ENCODE results near the gene LHX4.

Gene LHX4

GRCh38 chr1:180225403-180225802 is 4.7 kb upstream of the LHX4 start:
- DNase-seq (ENCODE audit: low read depth in 2 of 2, low spot score in 1 of 2): no peak

- DNase-seq (ENCODE audit: low read depth in 2 of 2, low spot score in 1 of 2): no peak
These were observed 2.0 kb upstream of the LHX4 start for GRCh38 chr1:180227861-180228647.

GRCh38 chr1:180228648-180229482 is 1.2 kb upstream of the LHX4 start:
- no peak for DNase-seq (ENCODE audit: low read depth in 2 of 2, low spot score in 1 of 2)

- DNase-seq (ENCODE audit: low read depth in 2 of 2, low spot score in 1 of 2): no peak
These were observed 339 bp downstream of the LHX4 start for GRCh38 chr1:180230416-180230790.

- DNase-seq (ENCODE audit: low read depth in 2 of 2, low spot score in 1 of 2): no peak
These were observed 884 bp downstream of the LHX4 start for GRCh38 chr1:180230791-180231505.

- no peak for DNase-seq (ENCODE audit: low read depth in 2 of 2, low spot score in 1 of 2)
These were observed 1.4 kb downstream of the LHX4 start for GRCh38 chr1:180231506-180231921.

- no peak for DNase-seq (ENCODE audit: low read depth in 2 of 2, low spot score in 1 of 2)
These were observed 1.9 kb downstream of the LHX4 start for GRCh38 chr1:180231936-180232335.

- no peak for DNase-seq (ENCODE audit: low read depth in 2 of 2, low spot score in 1 of 2)
These were observed 2.5 kb downstream of the LHX4 start for GRCh38 chr1:180232521-180233043.

GRCh38 chr1:180233191-180234011 is 3.3 kb downstream of the LHX4 start:
- no peak for DNase-seq (ENCODE audit: low read depth in 2 of 2, low spot score in 1 of 2)

- DNase-seq (ENCODE audit: low read depth in 2 of 2, low spot score in 1 of 2): no peak
These were observed 4.5 kb downstream of the LHX4 start for GRCh38 chr1:180234369-180235076.

- no peak for DNase-seq (ENCODE audit: low read depth in 2 of 2, low spot score in 1 of 2)
These were observed 5.0 kb downstream of the LHX4 start for GRCh38 chr1:180235077-180235501.

- no peak for DNase-seq (ENCODE audit: low read depth in 2 of 2, low spot score in 1 of 2)
These were observed 5.6 kb downstream of the LHX4 start for GRCh38 chr1:180235502-180236239.

- DNase-seq (ENCODE audit: low read depth in 2 of 2, low spot score in 1 of 2): no peak
These were observed 6.8 kb downstream of the LHX4 start for GRCh38 chr1:180236698-180237509.

GRCh38 chr1:180237869-180238476 is 7.9 kb downstream of the LHX4 start:
- DNase-seq (ENCODE audit: low read depth in 2 of 2, low spot score in 1 of 2): no peak

- DNase-seq (ENCODE audit: low read depth in 2 of 2, low spot score in 1 of 2): no peak
These were observed 8.6 kb downstream of the LHX4 start for GRCh38 chr1:180238675-180239074.

GRCh38 chr1:180239145-180240096 is 9.4 kb downstream of the LHX4 start:
- no peak for DNase-seq (ENCODE audit: low read depth in 2 of 2, low spot score in 1 of 2)

Measured in stimulated activated CD8-positive, alpha-beta memory T cell treated with anti-CD3 and anti-CD28 coated beads, Interleukin-4, amount 100 ng/mL, for 1 hour (primary cell).